SW 1271 (cell line): ENCODE data around the gene MYO1H.
"Not testable (repeated sequence)": the region's sequence is repeated elsewhere in the genome, so short reads cannot be mapped to it uniquely, and the experiment has no call there.

Source experiments
- DNase-seq, 2 experiments: peaks; one replicate each; lab custom pipeline; 2025; lab: John Stamatoyannopoulos, UW

The MYO1H gene

GRCh38 chr12:109343677-109344076, 4.0 kb upstream of the MYO1H start:
- DNase-seq: no peak

DNA sequence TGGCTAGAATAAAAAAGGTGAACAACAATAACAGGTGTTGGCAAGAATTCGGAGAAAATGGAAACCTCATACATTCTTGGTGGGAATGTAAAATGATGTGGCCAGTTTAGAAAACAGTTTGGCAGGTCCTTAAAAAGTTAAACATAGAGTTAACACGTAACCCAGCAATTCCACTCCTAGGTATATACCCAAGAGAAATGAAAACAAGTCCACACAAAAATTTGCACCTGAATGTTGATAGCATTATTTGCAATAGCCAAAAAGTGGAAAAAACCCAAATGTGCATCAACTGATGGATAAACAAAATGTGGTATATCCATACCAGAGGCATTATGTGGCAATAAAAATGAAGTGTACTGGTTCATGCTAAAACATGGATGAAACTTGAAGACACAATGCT, 2.3 kb upstream of the MYO1H start:
- DNase-seq: no peak

GRCh38 chr12:109346920-109347319, 780 bp upstream of the MYO1H start:
- DNase-seq: no peak

- no peak for DNase-seq
Measured at GRCh38 chr12:109352184-109352583, 4.5 kb downstream of the MYO1H start.

DNA sequence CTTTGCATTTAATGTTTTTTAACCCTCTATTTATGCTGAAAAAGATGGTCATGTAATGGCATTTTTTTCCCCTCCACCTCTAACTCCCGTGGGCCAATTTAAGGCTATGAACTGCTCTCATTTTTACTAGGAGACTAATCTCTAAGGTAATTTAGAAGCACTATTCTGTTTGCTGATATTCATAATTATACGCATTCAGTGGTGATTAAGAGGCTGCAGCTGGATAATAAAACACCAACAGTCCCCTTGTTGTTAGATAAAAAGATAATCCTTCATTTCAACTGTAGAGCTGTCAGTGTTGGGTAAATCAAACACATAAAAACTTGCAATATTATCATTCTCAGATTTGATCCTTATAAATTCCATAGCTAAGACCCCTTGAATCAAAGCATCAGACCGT, 8.9 kb downstream of the MYO1H start:
- DNase-seq: no peak

DNA sequence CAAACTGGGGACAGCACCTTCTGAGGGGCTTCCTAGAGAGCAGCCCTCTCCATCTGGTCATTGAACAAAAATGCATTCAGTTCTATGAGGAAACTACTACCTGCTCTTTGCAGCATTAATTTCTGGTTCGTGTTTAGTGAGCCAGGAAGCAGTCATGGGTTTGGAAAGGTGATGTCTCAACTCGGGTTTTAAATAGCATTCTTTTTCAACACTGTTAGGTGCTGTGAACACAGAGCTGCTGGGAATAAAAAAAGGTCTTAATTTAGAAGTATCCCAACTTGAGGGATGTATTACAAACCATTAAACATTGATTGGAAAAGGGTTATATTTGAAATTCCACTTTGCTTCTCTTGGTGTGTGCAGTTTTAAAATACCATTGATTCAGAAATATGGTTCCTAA, 9.3 kb downstream of the MYO1H start:
- no peak for DNase-seq

- no peak for DNase-seq
Measured at GRCh38 chr12:109358154-109358869, 10.6 kb downstream of the MYO1H start.

DNA sequence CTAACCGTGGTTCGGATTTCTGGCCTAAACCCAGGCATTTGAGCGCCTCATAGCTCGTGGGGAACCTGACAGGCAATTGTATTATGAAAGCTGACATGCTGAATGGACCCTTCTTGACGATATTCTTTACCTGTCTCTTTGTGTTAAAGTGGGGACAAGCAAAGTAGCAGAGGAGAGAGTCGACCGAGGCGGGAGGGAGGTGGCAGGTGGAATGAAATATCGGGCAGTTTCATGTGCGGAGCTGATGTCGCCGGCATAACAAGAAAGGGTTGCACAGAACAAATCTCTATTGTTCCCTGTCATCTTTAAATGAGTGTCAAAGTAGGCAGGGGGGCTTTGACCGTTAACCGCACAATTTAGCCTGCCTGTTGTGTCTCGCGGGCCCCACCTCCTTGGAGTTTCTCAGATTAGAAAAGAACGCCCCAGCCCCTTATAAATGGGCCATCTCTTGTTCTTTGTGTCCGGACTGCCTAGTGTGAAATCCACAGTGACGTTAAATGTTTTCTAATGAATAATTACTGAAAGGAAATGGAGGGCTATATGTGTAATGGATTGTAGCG, 11.5 kb downstream of the MYO1H start:
- DNase-seq: no peak

DNA sequence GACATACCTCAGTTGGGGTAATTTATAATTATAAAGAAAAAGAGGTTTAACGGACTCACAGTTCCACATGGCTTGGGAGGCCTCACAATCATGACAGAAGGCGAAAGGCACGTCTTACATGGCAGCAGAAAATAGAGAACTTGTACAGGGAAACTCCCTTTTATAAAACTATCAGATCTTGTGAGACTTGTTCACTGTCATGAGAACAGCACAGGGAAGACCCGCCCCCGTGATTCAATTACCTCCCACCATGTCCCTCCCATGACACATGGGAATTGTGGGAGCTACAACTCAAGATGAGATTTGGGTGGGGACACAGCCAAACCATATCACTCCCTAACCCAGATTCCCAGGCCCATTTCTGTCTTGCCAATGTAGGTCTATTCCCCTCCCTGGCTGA, 22.1 kb downstream of the MYO1H start:
- no peak for DNase-seq

DNA sequence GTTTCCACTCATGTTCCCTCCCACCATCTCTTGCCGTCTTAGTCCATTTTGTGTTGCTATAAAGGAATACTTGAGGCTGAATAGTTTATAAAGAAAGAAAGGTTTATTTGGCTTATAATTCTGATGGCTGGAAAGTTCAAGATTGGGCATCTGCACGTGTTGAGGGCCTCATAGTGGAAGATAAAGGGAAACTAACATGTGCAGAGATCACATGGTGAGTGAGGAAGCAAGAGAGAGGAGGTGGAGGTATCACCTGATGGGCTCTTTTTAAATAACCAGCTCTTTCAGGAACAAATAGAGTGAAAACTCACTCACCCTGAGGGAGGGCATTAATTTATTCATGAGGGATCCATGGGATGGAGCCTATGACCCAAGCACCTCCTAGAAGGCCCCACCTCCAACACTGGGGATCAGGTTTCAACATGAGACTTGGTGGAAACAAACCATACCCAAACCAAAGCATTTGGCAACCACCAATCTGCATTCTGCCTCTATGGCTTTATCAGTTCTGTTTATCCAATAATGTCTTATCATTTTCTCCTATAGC, 29.5 kb downstream of the MYO1H start:
- DNase-seq: no peak

- DNase-seq: no peak
Measured at GRCh38 chr12:109378569-109378968, 30.9 kb downstream of the MYO1H start.

GRCh38 chr12:109382031-109382430, 34.3 kb downstream of the MYO1H start:
- no peak for DNase-seq

DNA sequence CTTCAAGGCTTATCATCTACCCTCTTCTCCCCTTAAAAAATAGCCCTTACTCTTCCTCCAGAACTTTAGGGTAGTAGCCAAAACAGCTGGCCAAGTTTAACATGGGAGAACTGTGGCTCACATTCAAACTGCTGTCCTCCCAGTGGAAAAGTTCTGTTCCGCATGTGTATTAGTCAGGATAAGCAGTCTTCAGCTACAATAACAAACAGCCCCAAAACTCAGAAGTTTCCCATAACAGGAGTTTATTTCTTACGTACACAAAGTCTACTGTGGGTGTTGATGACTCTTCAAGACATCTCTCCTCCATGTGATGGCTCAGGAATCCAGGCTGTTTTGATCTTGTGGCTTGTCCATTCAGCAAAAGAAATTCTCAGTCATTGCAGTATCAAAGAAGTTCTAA, 35.5 kb downstream of the MYO1H start:
- no peak for DNase-seq

DNA sequence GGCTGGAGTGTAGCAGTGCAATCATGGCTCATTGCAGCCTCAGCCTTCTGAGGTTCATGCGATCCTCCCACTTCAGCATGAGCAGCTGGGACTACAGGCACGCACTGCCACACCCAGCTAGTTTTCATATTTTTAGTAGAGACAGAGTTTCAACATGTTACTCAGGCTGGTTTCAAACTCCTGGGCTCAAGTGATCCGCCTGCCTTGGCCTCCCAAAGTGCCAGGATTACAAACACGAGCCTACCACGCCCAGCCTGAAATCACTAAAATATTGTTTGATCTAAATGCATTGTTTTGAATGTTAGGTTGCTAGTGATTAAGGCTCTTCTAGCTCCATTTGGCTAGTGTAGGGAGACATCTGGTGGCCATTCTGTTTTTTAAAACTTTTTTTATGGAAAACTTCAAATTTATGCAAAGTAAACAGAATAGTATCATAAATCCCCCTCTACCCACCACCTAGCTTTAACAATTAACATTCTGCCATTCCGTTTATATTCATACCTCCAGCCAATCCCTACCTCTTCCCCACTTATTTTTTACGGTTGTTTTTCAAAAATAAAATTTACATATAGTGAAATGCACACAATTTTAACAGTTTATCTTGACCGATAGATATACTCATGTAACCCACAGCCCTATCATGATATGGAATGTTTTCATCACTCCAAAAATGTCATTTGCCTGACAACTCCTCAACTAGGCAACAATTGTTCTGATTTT, 37.8 kb downstream of the MYO1H start:
- DNase-seq: peak in 1 of 2 experiments; percentile 56

DNA sequence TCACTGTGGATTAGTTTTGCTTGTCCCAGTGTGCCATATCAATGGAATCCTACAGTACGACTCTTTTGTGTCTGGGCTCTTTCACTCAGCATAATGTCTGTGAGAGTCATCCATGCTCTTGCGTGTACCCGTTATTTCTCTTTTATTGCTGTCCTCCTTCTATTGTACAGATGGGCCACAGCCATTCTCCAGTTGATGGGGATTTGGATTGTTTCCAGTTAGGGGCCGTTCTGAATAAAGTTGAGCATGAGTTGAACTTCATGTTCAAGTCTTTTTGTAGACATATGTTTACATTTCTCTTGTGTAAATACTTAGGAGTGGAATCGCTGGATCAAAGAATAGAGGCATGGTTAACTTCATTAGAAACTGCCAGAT, 38.3 kb downstream of the MYO1H start:
- no peak for DNase-seq

DNA sequence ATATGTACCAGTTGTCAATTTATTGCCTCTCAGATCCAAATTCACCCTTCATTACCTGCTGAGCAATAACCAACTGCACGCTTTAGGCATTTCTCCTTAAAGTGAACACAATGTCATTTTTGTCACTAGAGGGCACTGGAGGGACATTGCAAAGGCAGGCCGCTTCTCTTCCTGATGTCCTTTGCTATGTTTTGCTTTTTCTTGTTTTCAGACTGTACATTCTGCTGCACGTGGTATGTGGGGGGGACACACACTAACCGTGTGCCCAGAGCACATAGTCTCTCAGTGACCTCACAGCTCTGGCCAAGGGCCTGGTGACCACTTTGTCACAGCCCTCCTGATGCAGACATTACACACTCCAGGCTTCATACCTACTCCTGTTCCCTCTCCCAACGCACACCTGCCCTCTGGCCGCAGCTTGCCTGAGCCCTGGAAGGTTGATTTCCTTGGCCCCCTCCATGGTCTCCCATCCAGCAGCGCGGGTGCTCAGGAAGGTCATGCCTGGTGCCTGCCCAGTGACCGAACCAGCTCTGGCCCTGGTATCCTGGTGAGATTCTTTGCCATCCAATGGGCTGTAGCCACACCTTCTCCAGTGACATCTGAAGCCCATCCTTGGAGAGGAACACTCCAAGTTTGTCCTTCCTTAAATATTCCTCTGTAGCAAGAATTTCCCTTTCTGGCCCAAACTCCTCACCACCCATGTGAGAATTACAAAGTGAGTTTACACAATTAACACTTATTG, 39.9 kb downstream of the MYO1H start:
- DNase-seq: no peak

DNA sequence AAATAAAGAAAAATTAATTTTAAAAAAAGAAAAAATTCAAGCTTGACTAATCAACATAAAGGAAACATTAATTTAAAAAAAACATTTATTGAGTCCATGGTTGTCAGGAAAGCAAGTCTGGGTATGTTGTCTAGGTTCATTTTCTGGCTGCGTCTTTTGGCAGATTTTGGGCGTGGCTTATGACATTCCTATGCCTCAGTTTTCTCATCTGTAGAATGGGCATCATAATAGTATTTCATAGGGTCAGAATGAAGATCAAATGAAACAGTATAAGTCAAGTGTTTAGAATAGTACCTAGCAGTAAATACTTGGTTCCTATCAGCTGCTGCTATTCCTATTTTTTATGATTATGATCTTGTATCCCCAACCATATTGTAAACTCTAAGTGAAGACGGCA, 40.5 kb downstream of the MYO1H start:
- no peak for DNase-seq

DNA sequence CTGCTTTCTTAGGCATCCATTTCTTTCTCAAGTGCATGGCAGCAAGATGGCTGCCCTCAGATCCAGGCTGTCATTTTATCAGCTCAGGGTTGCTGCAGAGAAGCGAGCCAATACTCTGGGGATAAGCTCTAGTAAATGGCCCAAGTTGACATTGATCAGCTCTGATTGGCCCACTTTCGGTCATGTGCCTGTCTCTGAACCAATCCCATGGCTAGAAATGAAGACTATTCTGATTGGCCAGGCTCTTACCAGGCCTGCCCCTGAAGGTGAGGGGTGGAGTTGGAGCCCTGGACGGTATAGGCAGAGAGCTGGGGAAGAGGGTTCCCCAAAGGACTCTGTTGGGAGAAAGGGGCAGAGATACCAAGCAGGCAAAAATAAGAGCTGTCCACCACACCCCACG, 41.4 kb downstream of the MYO1H start:
- no peak for DNase-seq

DNA sequence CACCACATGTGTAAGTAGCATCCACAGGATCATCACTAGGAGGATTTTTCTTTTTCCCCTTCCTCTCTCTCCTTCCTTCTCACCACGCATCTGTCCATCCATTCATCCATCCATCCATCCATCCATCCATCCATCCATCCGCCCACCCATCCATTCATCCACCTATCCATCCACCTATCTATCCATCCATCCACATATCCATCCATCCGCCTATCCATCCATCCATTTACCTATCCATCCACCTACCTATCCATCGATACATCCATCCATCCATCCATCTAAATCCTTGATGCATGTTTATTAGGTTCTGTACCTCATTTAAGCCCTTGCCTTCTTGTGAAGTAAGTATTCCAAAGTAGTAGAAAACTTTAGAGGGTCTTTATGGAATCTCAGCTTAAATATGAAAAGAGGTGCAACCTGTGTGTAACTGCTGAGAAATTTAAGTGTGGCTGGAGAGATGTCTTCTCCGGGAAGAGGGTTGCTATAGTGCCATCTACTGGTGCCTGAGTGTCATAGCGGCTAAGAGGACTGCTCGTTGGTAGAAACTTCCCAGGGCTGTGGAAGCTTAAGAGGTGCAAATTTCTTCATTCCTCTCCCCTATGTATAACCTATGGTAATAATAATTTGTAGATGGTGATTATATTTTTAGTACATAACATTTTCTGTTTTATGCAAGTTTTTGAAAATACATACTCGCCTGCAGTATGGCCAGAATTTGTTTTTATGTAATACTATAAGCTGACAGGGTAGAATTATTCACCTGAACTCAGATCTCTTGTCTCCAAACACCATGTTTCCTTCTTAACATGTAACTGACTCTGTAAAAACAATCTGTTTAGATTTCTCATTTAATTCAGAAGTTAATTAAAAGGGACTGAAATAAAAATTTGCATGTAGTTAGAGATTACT, 46.0 kb downstream of the MYO1H start:
- peak in 1 of 2 experiments; percentile 66 for DNase-seq

DNA sequence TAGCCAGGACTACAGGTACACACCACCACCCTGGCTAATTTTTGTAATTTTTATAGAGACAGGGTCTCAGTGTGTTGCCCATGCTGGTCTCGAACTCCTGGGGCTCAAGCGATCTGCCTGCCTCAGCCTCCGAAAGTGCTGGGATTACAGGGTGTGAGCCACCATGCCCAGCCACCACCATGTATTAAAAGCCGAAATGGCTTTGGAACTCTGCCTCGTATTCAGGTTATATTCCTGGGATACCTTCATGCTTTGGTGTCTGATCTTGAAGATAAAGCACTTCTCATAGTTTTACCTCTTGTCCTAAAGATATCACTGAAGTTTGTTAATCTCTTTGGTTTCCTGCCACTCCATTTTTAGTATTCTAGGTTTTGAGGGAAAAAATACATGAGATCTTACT, 47.2 kb downstream of the MYO1H start:
- no peak for DNase-seq

DNA sequence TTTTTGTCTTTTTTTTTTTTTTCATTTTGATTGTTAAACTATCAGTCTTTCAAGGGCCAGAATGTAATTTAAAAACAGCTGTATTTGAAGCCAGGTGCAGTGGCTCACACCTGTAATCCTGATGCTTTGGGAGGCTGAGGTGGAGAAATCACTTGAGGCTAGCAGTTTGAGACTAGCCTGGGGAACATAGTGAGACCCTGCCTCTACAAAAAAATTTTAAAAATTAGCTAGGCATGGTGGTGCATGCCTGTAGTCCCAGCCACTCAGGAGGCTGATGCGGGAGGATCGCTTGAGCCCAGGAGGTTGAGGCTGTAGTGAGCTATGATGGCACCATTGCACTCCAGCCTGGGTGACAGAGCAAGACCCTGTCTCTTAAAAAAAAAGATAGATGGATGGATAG, 57.1 kb downstream of the MYO1H start:
- DNase-seq: not testable (repeated sequence)
